Right kidney (tissue), 1 donor: ENCODE results near the gene PSME1.

Source experiments
- DNase-seq: peaks from one replicate; pipeline ENCODE4 v3.0.0-alpha.2; 2016

The PSME1 gene

GRCh38 chr14:24146453-24146977, 10.5 kb downstream of the PSME1 start, which contains the start of gene PSME2:
TSS of gene PSME2 (minus strand) at chr14:24146610. CDS start at chr14:24146581, 29 bp downstream.
- DNase-seq, result peak; percentile 80

DNA sequence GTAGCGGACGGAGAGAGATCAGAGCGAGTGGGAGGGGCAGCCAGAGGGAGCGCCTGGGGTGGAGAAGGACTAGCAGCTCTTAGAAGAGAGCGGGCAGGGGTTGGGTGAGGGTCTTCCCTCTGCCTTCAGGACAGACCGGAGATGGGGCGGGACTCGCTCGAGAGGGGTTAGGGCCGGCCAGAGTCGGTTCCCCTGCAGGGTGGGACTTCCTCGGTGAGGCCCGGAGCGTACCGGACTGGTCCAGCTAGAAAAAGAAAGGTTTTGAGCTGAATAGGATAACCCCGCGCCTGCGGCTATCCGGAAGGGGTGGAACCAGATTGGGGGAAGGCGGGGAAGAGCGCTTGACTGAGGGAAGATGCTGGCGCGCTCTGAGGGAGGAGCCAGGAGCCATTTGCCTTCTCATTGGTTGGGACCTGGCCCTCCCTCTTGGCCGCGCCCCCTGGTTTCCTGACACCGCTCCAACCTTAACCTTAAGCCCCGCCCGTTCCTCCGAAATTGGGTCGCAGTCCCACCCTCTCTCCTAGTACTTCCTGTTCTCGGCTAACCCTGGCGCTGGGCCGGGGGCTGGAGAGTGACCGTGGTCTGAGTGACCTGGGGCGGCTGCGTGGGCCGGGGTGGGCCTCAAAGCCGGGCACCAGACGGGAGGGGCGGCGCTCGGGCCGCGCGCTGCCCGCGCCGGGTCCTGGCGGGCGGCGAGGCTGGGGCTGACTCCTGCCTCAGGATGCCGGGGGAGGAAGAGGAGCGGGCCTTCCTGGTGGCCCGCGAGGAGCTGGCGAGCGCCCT, 11.2 kb downstream of the PSME1 start, which contains the start of gene RNF31:
Gene RNF31, plus strand, starts transcription at position 521 of the 783 bp plus-strand sequence. Its CDS starts 201 bp downstream, at position 722.
- DNase-seq, result peak; percentile 98

- no peak for DNase-seq
Measured at GRCh38 chr14:24147761-24148428, 11.9 kb downstream of the PSME1 start.

DNA sequence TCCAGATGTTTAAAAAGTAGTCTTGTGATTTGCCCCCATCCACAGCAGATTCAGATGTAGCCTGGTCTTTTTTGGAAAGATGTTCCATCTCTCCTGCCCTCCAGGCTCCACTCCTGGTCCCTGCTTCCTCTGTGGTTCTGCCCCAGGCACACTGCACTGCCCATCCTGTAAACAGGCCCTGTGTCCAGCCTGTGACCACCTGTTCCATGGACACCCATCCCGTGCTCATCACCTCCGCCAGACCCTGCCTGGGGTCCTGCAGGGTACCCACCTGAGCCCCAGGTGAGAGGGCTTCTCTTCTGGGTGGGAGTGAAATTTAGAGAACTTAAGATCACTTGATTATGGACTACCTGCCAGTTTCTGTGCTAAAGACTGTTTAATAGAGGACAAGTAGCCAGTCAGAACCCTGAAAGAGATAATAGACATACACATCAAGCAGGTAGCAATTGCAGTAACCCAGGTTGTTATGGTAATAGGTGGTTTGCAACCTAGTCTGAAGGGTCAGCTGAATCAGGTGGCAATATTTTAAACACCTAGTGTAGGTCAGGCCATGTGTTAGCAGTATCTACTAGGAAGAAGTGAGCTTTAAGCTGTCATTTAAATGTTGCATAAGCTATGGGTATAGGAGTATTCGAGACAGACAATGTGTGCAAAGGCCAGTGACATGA, 13.4 kb downstream of the PSME1 start:
- no peak for DNase-seq

DNA sequence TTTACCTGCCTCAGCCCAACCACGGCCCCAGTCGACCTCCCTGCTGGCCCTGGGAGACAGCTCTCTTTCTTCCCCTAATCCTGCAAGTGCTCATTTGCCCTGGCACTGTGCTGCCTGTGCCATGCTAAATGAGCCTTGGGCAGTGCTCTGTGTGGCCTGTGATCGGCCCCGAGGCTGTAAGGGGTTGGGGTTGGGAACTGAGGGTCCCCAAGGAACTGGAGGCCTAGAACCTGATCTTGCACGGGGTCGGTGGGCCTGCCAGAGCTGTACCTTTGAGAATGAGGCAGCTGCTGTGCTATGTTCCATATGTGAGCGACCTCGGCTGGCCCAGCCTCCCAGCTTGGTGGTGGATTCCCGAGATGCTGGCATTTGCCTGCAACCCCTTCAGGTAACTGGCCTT, 14.1 kb downstream of the PSME1 start:
- DNase-seq, result no peak

DNA sequence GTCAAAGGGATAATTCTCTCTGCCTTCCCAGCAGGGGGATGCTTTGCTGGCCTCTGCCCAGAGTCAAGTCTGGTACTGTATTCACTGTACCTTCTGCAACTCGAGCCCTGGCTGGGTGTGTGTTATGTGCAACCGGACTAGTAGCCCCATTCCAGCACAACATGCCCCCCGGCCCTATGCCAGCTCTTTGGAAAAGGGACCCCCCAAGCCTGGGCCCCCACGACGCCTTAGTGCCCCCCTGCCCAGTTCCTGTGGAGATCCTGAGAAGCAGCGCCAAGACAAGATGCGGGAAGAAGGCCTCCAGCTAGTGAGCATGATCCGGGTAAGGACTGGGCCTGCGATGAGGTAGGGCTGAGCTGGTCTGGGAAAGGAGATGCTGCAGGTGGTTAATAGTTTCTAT, 14.6 kb downstream of the PSME1 start:
- DNase-seq, result no peak

DNA sequence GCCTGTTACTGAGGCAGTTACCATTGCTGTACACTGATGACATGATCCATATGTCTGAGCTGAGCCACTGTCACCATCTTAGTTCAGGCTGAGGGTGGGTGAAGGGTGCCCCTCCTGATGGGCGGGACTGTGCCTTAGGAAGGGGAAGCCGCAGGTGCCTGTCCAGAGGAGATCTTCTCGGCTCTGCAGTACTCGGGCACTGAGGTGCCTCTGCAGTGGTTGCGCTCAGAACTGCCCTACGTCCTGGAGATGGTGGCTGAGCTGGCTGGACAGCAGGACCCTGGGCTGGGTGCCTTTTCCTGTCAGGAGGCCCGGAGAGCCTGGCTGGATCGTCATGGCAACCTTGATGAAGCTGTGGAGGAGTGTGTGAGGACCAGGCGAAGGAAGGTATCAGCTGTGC, 15.0 kb downstream of the PSME1 start:
- DNase-seq, result no peak

DNA sequence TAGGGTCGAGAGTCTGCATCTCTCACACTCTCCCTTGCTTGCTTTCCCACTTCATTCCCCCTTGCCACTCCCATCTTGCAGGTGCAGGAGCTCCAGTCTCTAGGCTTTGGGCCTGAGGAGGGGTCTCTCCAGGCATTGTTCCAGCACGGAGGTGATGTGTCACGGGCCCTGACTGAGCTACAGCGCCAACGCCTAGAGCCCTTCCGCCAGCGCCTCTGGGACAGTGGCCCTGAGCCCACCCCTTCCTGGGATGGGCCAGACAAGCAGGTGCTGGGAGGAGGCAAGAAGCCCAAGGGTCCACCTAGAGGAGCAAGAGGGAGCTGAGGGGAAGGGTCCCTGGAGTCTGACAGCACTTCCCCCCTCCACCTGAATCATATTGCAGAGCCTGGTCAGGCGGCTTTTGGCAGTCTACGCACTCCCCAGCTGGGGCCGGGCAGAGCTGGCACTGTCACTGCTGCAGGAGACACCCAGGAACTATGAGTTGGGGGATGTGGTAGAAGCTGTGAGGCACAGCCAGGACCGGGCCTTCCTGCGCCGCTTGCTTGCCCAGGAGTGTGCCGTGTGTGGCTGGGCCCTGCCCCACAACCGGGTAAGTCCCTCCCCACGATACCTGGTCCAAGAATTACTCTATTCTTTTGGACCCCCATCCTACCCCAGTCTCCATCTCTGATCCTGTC, 15.5 kb downstream of the PSME1 start:
- no peak for DNase-seq

DNA sequence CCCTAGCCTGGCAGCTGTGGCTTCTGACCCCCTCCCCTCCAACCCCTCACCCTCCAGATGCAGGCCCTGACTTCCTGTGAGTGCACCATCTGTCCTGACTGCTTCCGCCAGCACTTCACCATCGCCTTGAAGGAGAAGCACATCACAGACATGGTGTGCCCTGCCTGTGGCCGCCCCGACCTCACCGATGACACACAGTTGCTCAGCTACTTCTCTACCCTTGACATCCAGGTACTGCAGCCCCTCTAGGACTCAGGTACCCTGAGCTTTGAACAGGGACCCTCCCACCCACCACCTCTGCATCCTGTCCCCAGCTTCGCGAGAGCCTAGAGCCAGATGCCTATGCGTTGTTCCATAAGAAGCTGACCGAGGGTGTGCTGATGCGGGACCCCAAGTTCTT, 19.1 kb downstream of the PSME1 start:
- DNase-seq, result no peak

GRCh38 chr14:24156840-24157239, 20.8 kb downstream of the PSME1 start:
- DNase-seq, result no peak

DNA sequence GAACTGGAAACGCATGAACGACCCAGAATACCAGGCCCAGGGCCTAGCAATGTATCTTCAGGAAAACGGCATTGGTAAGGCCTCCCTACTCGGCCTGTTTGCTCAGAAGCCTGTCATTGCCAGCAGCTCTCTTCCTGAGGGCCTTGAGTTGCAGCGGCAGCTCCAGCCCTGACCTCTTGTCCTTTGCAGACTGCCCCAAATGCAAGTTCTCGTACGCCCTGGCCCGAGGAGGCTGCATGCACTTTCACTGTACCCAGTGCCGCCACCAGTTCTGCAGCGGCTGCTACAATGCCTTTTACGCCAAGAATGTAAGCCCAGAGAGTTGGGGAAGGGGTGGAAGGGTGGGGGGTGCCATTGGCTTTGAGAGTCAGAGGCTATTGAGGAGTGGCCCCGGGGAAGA, 21.3 kb downstream of the PSME1 start:
- DNase-seq, result no peak

GRCh38 chr14:24159777-24160498, 23.9 kb downstream of the PSME1 start:
- no peak for DNase-seq

GRCh38 chr14:24160499-24160849, 24.5 kb downstream of the PSME1 start:
- DNase-seq, result no peak

DNA sequence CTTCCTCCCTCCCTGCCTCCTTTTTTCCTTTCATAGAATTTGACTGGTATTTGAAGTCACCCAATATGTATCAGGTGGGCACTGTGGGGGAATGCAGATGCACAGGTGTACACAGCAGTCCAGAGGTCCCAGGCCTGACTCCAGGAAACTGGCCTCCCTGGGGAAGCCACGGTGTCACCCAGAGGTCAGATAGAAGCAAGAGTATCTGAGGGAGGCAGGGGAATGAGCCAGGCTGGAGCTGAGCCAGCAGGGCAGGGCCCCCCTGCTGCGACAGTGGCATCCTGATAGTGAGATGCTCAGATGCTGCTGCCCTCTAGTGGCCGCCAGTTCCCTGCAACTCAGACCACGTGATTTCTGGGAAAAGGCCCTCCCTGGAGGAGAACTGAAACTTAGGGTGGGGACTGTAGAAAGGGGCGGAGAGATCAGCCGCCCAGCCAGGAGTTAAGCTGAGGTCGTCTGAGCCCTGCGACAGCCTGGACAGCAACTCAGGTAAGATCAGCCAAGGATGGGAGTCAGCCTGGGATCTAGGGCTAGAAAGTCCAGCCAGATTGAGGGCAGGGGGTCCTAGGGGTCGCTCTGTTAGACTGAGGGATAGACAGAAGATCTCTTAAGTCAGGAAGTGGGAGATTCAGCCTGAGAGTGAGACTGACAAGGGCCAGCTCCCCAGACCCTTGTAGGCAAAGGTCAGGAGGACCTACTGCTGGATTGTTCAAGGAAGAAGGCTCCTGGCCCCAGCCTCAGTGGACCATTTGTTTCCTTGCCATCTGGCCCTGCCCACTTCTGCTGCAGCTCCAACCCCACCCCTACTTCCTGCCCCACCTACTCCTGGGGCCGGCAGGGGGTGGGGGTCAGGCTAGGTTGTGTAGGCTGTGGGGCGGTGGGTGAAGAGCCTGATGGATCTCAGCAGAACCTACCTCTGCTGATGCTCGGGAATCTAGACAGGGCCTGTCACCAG, 25.1 kb downstream of the PSME1 start, which contains the start of gene IRF9:
Gene IRF9, plus strand, starts transcription at position 416 of the 955 bp plus-strand sequence. CDS start 880 bp downstream, outside the sequence.
- peak; percentile 79 for DNase-seq

- DNase-seq, result no peak
Measured at GRCh38 chr14:24162093-24162492, 26.1 kb downstream of the PSME1 start.

DNA sequence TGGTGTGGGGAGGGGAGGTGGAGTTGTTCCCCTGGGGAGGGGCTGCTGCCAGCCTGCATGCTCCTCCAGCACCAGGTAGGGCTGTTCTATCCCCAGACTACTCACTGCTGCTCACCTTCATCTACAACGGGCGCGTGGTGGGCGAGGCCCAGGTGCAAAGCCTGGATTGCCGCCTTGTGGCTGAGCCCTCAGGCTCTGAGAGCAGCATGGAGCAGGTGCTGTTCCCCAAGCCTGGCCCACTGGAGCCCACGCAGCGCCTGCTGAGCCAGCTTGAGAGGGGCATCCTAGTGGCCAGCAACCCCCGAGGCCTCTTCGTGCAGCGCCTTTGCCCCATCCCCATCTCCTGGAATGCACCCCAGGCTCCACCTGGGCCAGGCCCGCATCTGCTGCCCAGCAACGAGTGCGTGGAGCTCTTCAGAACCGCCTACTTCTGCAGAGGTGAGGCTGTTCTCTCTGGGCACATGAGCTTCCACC, 28.6 kb downstream of the PSME1 start:
- DNase-seq, result no peak

GRCh38 chr14:24165785-24166184, 29.8 kb downstream of the PSME1 start:
- DNase-seq, result no peak

GRCh38 chr14:24167469-24168114, 31.6 kb downstream of the PSME1 start:
- DNase-seq, result no peak

- peak; percentile 81 for DNase-seq
Measured at GRCh38 chr14:24171422-24172260, 35.6 kb downstream of the PSME1 start, which contains the start of gene REC8. TSS of gene REC8 (plus strand) at chr14:24172080. CDS start at chr14:24172553, 473 bp downstream.
